GM19239 (cell line): ENCODE results near the gene WFDC13.
"Not testable (repeated sequence)": the region's sequence is repeated elsewhere in the genome, so short reads cannot be mapped to it uniquely, and the experiment has no call there.

Source experiments
- DNase-seq: peaks from one replicate; pipeline ENCODE4 v3.0.0; 2011; ENCODE audit warnings: low spot score; ENCODE audit not compliant: insufficient read length
- FAIRE-seq: peaks from 2 replicates; lab custom pipeline; 2011; peaks lifted over from hg19 to GRCh38; lab: Jason Lieb, UNC

WFDC13 gene, protein sequence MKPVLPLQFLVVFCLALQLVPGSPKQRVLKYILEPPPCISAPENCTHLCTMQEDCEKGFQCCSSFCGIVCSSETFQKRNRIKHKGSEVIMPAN

DNA sequence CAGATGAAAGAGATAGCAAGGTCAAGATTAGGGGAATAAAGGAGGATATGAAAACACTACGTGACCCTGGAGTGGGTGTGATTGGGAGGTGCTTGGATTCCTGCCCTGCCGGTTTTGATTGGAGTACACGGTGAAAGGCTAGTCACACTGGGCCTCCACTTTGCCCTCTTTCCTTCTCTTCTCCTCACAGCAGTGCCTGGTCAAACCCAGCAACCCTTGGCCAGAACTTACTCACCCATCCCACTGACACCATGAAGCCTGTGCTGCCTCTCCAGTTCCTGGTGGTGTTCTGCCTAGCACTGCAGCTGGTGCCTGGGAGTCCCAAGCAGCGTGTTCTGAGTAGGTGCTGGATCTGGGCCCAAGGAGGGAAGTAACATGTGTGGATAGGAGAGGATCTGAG is at the start of gene WFDC13:
WFDC13 (plus strand) TSS at position 166 of the 400 bp plus-strand sequence; CDS start at position 252, 86 bp downstream.
- no peak for DNase-seq
- FAIRE-seq: no peak

DNA sequence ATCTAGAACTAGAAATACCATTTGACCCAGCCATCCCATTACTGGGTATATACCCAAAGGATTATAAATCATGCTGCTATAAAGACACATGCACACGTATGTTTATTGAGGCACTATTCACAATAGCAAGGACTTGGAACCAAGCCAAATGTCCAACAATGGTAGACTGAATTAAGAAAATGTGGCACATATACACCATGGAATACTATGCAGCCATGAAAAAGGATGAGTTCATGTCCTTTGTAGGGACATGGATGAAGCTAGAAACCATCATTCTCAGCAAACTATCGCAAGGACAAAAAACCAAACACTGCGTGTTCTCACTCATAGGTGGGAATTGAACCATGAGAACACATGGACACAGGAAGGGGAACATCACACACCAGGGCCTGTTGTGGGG is 44.8 kb upstream of the WFDC13 start:
- DNase-seq, FAIRE-seq: not testable (repeated sequence)

DNA sequence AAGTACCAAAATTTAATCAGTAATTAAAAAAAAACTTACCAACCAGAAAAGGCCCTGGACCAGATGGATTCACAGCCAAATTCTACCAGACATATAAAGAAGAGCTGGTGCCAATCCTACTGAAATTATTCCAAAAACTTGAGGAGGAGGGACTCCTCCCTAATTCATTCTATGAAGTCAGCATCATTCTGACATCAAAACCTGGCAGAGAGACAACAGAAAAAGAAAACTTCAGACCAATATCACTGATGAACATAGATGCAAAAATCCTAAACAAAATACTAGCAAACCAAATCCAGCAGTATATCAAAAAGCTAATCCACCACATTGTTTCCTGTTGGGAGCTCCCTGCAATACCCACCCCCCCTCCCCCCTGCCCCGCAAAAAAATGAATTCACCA is 31.7 kb upstream of the WFDC13 start, which contains the start of gene WFDC11:
WFDC11 (minus strand) TSS at position 101 of the 400 bp plus-strand sequence. CDS start 19,639 bp downstream, outside the sequence.
- no peak for FAIRE-seq

DNA sequence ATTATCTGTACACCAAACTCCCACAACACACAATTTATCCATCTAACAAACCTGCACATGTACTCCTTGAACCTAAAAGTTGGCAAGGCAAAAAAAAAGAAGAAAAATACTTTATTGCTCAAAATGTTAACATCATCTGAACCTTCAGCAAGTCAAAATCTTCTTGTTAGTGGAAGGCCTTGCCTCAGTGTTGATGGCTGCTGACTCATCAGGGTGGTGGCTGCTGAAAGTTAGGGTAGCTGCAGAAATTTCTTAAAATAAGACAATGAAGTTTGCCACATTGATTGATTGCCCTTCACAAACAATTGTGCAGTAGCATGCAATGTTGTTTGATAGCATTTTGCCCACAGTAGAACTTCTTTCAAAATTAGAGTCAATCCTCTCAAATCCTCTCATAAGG is 29.1 kb upstream of the WFDC13 start:
- FAIRE-seq (no peak), DNase-seq (no peak)

More for the DNA sequence above, 31.7 kb upstream of the WFDC13 start, which contains the start of gene WFDC11:
- no peak for DNase-seq

DNA sequence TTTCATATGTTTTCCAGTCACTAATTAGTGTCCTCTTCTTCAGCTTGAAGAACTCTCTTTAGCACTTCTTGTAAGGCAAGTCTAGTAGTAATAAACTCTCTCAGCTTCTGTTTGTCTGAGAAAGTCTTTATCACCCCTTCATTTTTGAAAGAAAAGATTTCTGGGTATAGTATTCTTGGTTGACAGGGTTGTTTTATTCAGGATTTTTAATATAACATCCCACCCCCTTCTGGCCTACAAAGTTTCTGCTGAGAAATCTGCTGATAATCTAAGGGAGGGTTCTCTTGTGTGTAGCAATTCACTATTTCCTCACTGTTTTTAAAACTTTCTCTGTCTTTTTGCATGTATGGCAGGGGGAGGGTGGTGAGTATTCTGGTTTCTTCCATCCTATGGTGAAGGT is 22.2 kb upstream of the WFDC13 start:
- FAIRE-seq (no peak), DNase-seq (no peak)

DNA sequence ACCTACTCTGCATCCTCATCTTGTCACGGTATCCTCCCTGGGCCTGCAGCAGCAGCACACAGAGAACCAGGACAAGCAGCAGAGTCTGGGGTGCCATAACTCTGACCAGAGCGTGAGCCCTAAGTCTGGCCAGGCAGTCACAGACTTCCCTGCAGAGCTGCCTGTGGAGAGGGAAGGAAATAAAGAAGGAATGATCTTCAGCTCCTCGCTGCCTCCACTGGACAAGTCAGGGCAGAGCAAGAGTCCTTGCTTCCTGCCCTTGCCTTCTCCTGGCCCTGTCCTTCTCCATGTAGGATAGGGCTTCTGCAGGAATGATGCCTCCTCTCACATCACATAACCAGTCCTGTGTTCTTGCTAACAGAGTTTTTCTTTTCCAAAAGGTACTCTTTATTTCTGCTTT is 15.9 kb upstream of the WFDC13 start:
- DNase-seq: no peak
- FAIRE-seq: no peak

DNA sequence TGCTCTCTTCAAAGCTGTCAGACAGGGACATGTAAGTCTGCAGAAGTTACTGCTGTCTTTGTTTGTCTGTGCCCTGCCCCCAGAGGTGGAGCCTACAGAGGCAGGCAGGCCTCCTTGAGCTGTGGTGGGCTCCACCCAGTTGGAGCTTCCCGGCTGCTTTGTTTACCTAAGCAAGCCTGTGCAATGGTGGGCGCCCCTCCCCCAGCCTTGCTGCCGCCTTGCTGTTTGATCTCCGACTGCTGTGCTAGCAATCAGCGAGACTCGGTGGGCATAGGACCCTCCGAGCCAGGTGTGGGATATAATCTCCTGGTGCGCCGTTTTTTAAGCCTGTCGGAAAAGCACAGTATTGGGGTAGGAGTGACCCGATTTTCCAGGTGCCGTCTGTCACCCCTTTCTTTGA is 8.5 kb upstream of the WFDC13 start:
- FAIRE-seq: not testable (repeated sequence)

DNA sequence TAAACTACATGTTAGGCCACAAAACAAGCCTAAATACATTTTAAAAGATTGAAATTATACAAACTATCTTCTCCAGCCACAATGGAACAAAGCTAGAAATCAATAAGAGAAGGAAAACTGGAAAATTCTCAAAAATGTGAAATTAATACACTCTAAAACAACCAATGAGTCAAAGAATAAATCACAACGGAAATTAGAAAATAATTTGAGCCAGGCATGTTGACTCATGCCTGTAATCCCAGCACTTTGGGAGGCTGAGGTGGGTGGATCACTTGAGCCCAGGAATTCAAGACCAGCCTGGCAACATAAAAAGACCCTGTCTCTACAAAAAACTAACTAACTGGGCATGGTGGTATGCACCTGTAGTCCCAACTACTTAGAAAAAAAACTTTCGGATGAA is 6.3 kb upstream of the WFDC13 start:
- DNase-seq: no peak
- FAIRE-seq: no peak

More for the DNA sequence above, 8.5 kb upstream of the WFDC13 start:
- DNase-seq: not testable (repeated sequence)

DNA sequence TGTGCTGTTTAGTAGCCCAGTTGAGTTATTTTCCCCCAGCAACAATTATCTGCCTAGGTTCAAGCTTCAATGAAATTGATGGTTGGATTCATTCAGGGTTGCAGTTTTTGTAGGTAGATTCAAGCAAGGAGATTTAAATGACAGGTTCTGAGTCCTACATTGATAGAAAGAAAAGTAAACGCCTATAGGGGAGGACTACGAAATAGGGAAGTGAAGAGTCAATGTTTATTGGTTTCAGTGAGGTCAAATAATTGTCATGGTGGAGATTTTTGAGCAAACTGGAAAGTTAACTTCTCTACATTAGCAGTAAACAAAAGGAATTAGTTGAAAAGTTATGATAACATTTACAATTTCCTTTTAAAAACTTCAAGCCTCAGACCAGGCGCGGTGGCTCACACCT is 734 bp upstream of the WFDC13 start:
- FAIRE-seq (no peak), DNase-seq (no peak)

DNA sequence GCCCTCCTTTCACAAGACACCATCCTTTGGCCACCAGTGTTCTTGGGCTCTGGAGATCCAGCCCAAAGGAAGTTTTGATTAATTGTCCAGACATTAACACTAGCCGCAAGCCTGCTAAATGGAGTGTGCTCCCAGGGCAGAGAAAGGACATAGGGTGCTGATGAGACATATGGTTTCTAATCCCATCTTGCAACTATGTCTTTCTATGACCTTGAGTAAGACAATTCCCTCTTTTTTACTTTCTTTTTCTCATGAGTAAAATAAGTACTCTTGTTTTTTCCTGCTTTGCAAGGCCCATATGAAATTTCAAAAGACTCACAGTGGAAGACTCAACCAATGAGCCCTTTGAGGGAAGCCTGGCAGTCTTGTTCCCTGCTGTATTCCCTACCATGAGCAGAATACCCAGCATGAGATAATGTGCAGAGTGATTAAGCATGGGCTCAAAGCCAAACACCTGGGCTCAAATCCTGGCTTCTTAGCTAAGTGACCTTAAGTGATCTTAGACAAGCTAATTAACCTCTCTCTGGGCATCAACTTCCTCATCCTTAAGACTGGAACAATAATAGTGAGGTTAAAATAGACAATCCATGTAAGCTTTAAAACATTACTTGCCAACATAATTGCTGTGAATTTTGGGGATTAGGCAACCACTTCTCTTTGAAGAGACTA is 3.3 kb downstream of the WFDC13 start, which contains the start of gene WFDC10B:
WFDC10B (minus strand) TSS at position 51 of the 669 bp plus-strand sequence. CDS start 19,027 bp downstream, outside the sequence.
- FAIRE-seq (no peak), DNase-seq (no peak)

DNA sequence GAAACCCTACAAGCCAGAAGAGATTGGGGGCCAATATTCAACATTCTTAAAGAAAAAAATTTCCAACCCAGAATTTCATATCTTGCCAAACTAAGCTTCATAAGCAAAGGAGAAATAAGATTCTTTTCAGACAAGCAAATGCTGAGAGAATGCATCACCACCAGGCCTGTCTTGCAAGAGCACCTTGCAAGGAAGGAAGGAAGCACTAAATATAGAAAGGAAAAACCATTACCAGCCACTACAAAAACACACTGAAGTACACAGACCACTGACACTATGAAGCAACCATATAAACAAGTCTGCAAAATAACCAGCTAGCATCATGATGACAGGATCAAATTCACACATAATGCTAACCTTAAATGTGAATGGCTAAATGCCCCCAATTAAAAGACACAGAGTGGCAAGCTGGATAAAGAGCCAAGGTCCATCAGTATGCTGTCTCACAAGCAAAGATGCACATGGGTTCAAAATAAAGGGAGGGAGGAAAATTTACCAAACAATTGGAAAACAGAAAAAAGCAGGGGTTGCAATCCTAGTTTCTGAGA is 14.4 kb downstream of the WFDC13 start:
- not testable (repeated sequence) for FAIRE-seq, DNase-seq

DNA sequence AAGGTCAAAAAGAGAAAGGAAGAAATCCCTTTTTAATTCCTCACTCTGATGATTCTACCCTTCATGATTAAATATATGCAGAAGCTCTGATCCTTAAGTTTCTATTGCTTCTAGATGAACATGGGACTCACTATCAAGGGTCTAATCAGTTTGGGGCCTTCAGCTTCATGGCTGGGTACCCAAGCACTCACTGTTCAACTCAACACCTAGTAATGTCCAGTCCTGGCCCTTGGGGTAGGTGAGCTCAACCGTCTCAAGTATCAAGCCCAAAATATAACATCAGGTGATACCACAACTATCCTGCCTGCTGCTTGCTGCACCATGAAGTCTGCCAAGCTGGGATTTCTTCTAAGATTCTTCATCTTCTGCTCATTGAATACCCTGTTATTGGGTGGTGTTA is 20.2 kb downstream of the WFDC13 start, which contains the start of gene SPINT4:
SPINT4 (plus strand) TSS at position 301 of the 400 bp plus-strand sequence; CDS start at position 322, 21 bp downstream.
- FAIRE-seq (no peak), DNase-seq (no peak)

DNA sequence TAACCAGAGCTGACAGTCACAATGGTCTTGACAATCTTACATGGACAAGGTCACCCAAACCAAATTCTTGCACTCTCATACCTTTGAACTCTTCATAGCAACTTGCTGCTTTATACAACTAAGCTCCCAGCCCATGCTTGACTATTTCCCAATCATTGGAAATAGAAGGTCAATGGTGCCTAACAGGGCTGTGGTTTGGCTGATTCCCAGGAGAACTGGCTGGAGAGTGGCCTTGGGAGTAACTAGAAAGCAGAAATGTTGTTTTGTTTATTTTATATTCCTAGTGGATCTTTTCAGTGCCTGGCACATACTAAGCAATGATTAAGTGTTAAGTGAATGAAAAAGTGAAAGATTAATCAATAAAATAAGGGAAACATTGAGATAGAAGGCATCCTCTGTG is 23.3 kb downstream of the WFDC13 start:
- DNase-seq (no peak), FAIRE-seq (no peak)

DNA sequence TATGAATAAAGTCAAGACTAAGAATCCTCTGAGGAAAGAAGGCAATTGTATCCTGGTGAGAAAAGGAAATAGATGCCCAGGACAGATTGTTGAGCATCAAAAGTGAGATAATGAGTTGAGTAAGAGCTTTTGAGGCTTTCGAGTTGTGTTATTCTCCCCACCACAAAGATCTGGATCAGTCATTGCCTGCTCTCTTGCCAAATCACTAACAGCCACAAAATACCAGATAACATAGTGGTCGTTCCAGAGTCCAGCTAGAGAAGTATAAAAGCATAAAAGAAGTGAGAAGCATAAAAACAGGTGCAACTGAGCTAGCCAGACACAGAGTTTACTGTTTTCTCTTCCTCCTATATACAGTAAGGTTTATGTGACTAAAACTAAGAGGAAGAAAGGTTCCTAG is 25.2 kb downstream of the WFDC13 start:
- FAIRE-seq (no peak), DNase-seq (no peak)

DNA sequence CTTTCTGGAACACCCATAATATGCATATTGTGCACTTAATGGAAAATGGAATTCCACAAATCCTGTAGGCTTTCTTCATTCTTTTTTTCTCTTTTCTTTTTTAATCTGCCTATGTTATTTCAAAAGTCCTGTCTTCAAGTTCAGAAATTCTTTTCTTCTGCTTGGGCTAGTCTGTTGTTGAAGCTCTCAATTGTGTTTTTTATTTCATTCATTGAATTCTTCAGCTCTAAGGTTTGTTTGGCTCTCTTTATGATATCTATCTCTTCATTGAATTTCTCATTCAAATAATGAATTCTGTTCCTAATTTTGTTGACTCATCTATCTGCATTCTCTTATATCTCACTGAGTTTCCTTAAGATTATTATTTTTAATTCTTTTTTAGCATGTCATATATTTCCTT is 30.4 kb downstream of the WFDC13 start:
- FAIRE-seq: no peak
- DNase-seq: no peak

DNA sequence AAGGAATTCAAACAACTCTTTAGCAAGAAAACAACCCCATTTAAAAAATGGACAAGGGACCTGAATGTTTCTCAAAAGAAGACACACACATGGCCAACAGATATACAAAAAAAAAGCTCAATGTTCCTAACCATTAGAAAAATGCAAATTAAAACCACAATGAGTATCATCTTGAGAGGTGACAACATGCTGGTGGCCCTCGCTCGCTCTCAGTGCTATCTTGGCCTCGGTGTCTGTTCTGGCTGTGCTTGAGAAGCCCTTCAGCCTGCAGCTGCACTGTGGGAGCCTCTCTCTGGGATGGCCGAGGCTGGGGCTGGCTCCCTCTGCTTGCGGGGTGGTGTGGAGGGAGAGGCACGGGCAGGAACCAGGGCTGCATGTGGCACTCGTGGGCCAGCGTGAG is 33.7 kb downstream of the WFDC13 start:
- DNase-seq (no peak), FAIRE-seq (no peak)

DNA sequence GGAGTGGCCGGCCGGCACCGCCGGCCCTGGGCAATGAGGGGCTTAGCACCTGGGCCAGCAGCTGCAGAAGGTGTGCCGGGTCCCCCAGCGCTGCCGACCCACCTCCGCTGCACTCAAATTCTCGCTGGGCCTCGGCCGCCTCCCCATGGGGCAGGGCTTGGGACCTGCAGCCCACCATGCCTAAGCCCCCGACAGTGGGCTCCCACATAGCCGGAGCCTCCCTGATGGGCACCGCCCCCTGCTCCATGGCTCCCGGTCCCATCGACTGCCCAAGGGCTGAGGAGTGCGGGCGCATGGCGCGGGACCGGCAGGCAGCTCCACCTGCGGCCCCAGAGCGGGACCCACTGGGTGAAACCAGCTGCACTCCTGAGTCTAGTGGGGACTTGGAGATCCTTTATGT is 34.1 kb downstream of the WFDC13 start:
- FAIRE-seq (no peak), DNase-seq (no peak)

DNA sequence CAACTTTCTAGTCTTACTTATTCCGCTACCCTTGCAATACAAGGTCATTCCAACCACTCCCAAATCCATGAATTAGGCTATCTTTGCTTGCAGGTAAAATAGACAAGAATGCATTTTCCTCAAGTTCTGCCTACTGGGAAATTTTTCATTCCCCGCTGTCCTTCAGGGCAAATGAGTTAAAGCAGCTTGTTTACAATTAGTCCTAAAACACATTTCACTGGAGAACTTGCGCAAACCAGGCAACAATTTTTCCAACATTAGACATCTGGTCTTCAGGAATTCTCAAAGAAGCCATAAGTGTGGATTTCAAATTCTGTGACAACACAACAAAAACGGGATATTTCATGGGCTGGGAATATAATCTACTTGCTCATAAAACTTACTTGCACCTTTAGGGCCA is 40.8 kb downstream of the WFDC13 start:
- DNase-seq: no peak
- no peak for FAIRE-seq

DNA sequence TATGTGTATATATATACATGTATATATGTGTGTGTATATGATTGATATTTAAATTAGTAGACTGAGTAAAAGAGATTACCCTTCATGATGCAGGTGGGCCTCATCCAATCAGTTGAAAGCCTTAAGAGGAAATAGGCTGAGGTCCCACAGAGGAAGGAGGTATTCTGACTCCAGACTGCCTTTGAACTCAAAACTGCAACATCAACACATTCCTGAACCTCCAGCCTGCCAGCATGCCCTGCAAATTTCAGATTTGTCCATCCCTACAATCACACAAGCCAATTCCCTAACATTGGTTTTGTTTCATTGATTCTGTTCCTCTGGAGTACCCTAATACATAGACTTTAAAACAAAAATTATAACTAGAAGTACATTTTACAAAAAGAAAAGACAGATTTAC is 43.2 kb downstream of the WFDC13 start:
- no peak for DNase-seq
- FAIRE-seq: no peak

DNA sequence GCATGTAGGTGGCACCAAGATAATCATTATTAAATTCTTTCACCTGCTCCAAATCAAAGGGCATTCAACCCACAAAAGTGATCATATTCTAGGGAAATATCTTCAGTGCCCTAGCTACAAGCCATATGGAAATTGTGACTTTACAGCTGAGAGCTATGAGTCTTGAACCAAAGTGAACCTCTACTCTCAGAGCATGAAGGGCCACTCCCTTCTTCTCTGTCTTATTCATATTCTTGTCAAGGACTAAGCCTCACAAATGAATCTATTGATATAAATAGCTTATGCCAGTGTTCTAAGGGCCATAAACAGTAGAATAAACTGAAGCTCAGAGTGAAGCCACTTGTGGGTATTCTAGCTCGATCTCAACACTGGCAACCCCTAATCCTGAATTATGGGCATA is 49.9 kb downstream of the WFDC13 start:
- FAIRE-seq: no peak
- no peak for DNase-seq

DNA sequence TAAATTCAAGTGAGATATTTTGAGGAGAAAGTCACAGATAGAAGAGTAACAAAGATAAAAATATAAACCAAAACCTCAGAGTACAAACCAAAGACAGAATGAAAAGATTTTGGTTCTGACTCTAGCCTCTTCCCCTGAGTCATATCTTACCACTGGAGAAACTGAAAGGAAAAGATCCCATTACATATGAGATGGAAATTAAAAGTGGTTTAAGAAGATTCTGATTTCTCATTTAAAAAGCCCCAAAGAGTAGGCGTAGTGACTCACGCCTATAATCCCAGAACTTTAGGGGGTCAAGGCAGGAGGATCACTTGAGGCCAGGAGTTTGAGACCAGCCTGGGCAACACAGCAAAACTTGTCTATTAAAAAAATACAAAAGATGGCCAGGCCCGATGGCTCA is 50.9 kb downstream of the WFDC13 start:
- no peak for DNase-seq
- no peak for FAIRE-seq
